BLaER1 treated with 17β-estradiol and CSF1 and Interleukin-3, amounts not matched to agents 10 nM and 100 nM (cell line): ENCODE measurements around the gene MRI1.

Experiments used
- H3K27ac ChIP-seq, 11 experiments: shearing (Covaris generic); formaldehyde crosslinking; 2 replicates each; pipeline ENCODE4 v1.8.1; 2022
- H3K27me3 ChIP-seq, 11 experiments: shearing (Covaris generic); formaldehyde crosslinking; 2 replicates each; pipeline ENCODE4 v1.8.1; 2022
- H3K36me3 ChIP-seq, 11 experiments: shearing (Covaris generic); formaldehyde crosslinking; 2 replicates each; pipeline ENCODE4 v1.8.1; 2022
- H3K4me1 ChIP-seq, 10 experiments: shearing (Covaris generic); formaldehyde crosslinking; 2 replicates each; pipeline ENCODE4 v1.8.1; 2022
- H3K4me2 ChIP-seq, 11 experiments: shearing (Covaris generic); formaldehyde crosslinking; 2 replicates each; pipeline ENCODE4 v1.8.1; 2022
- H3K4me3 ChIP-seq, 10 experiments: shearing (Covaris generic); formaldehyde crosslinking; 2 replicates each; pipeline ENCODE4 v1.8.1; 2022
- H3K9ac ChIP-seq, 11 experiments: shearing (Covaris generic); formaldehyde crosslinking; 2 replicates each; pipeline ENCODE4 v1.8.1; 2022
- H3K9me3 ChIP-seq, 11 experiments: shearing (Covaris generic); formaldehyde crosslinking; replicated peaks in 1 of 11; 2 replicates each; pipeline ENCODE4 v1.8.1; 2022
- H4K20me1 ChIP-seq, 11 experiments: shearing (Covaris generic); formaldehyde crosslinking; 2 replicates each; pipeline ENCODE4 v1.8.1; 2022
- Cebpa-rat ChIP-seq, 11 experiments: shearing (Covaris generic); IDR thresholded peaks; 2 replicates each; pipeline ENCODE4 v1.8.1; 2022

The MRI1 gene

DNA sequence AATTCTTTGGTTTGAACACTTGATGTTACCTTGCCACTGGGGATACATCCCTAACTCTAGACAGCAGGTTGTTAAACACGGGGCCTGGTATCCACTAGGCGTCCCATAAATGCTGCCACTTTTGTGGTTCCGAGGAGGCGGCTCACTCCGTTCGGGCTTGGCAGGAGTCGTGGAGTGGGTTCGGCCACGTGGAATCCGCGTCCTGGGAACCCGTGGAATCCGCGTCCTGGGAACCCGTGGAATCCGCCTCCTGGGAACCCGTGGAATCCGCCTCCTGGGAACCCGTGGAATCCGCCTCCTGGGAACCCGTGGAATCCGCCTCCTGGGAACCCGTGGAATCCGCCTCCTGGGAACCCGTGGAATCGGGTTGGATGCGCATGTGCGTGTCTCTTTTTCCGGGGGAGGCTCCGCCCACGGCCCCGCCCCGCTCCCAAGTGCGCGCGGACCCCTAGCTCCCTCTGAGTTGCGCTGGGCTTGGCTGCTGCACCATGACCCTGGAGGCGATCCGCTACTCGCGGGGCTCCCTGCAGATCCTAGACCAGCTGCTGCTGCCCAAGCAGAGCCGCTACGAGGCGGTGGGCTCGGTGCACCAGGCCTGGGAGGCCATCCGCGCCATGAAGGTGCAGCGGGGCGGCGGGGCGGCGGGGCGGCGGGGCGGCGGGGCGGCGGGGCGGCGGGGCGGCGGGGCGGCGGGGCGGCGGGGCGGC is at the start of gene MRI1:
Gene MRI1 (plus strand): TSS at position 422 of the 707 bp plus-strand sequence. CDS start 67 bp downstream, at position 489.
- H3K4me1 ChIP-seq = peaks cover 11 to 24% (median 17%) of the 10 kb centered on the region in 10 experiments; a peak in 19 of 20 replicates
- no peaks in the 10 kb centered on the region for H3K27me3 ChIP-seq
- H3K9me3 ChIP-seq = no peaks in the 10 kb centered on the region
- H3K9ac ChIP-seq = peak within 1 kb of the TSS; percentile 68 to 83 (median 79)
- TF ChIP-seq Cebpa-rat (IDR thresholded peaks at IDR 0.05) = no peak
- H3K4me3 ChIP-seq = peak within 1 kb of the TSS; percentile 66 to 84 (median 76)
- peaks cover 0 to 25% (median 12%) of the 10 kb centered on the region in 11 experiments; a peak in 9 of 22 replicates for H4K20me1 ChIP-seq
- peaks cover 49 to 61% (median 53%) of the 10 kb centered on the region in 11 experiments for H3K36me3 ChIP-seq
- H3K4me2 ChIP-seq = peak within 1 kb of the TSS; percentile 83 to 99 (median 96)
- peak within 1 kb of the TSS in 9 of 11 experiments; percentile 41 to 69 (median 62); a peak in 18 of 22 replicates for H3K27ac ChIP-seq

- Histone ChIP-seq H3K27me3 (no peaks in the 10 kb centered on the region), H3K4me3 (no peak overlapping the region), H3K4me1 (no peaks in the 10 kb centered on the region), H3K27ac (no peak overlapping the region), H3K9me3 (peaks cover 9 to 20% (median 17%) of the 10 kb centered on the region in 11 experiments; a peak in 19 of 22 replicates), H3K36me3 (no peaks in the 10 kb centered on the region; a peak in 1 of 22 replicates), H3K9ac (no peak overlapping the region), H4K20me1 (no peaks in the 10 kb centered on the region), H3K4me2 (no peak overlapping the region)
- TF ChIP-seq Cebpa-rat (IDR thresholded peaks at IDR 0.05) = no peak
Observed at GRCh38 chr19:13717194-13717643, 47.1 kb upstream of the MRI1 start.

GRCh38 chr19:13718733-13719132 is 45.6 kb upstream of the MRI1 start:
- no peaks in the 10 kb centered on the region; a peak in 1 of 22 replicates for H3K36me3 ChIP-seq
- no peak overlapping the region for H3K4me3 ChIP-seq
- H3K9me3 ChIP-seq = peaks cover 9 to 18% (median 13%) of the 10 kb centered on the region in 11 experiments; a peak in 19 of 22 replicates
- H4K20me1 ChIP-seq = no peaks in the 10 kb centered on the region
- no peak overlapping the region for H3K9ac ChIP-seq
- TF ChIP-seq Cebpa-rat (IDR thresholded peaks at IDR 0.05) = no peak
- H3K4me2 ChIP-seq = no peak overlapping the region
- H3K27ac ChIP-seq = no peak overlapping the region
- no peaks in the 10 kb centered on the region for H3K27me3 ChIP-seq
- no peaks in the 10 kb centered on the region for H3K4me1 ChIP-seq

DNA sequence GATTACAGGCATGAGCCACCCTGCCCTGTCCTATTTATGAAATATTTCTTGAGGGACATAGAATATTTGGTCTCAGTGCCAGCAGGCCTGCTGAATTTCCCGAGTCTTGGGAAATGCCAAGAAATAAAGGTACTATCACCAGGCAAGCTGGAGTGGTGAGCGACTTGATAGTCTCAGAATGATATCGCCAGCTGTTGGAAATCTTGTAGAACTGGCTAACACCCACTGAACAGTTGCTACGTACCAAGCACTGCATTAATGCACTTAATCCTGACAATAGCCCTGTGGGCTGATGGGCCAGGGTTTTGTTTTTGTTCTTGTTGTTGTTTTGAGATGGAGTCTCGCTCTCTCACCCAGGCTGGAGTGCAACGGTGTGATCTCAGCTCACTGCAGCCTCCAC is 42.2 kb upstream of the MRI1 start:
- no peaks in the 10 kb centered on the region for H4K20me1 ChIP-seq
- no peak overlapping the region for H3K27ac ChIP-seq
- no peak for TF ChIP-seq Cebpa-rat (IDR thresholded peaks at IDR 0.05)
- no peak overlapping the region for H3K4me3 ChIP-seq
- no peak overlapping the region for H3K9ac ChIP-seq
- no peaks in the 10 kb centered on the region for H3K4me1 ChIP-seq
- no peaks in the 10 kb centered on the region for H3K36me3 ChIP-seq
- H3K9me3 ChIP-seq = no peaks in the 10 kb centered on the region
- no peak overlapping the region for H3K4me2 ChIP-seq
- H3K27me3 ChIP-seq = no peaks in the 10 kb centered on the region

- Histone ChIP-seq H3K9me3 (no peaks in the 10 kb centered on the region), H4K20me1 (no peaks in the 10 kb centered on the region), H3K4me1 (peaks cover 0 to 5% (median under 1%) of the 10 kb centered on the region in 10 experiments; a peak in 9 of 20 replicates), H3K4me3 (no peak overlapping the region), H3K27me3 (no peaks in the 10 kb centered on the region), H3K4me2 (no peak overlapping the region), H3K36me3 (no peaks in the 10 kb centered on the region), H3K9ac (no peak overlapping the region), H3K27ac (no peak overlapping the region)
- TF ChIP-seq Cebpa-rat (IDR thresholded peaks at IDR 0.05) = peak in 1 of 11 experiments; percentile 14; a peak in 1 of 22 replicates
Observed at GRCh38 chr19:13723206-13723605, 41.1 kb upstream of the MRI1 start.

DNA sequence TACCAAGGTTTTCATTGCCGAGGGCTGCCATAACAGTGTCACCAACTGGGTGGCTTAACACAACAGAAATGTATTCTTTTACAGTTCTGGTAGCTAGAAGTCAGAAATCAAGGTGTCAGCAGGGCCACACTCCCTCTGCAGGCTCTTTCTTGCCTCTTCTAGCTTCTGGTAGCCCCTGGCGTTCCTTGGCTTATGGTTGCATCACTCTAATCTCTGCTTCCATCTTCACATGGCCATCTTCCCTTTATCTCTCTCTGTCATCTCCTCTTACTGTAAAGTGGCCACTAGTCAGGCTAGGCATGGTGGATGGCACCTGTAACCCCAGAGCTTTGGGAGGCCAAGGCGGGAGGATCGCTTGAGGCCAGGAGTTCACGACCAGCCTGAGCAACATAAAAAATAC is 38.0 kb upstream of the MRI1 start:
- Histone ChIP-seq H3K4me3 (no peak overlapping the region), H3K9ac (no peak overlapping the region), H3K4me2 (no peak overlapping the region), H3K9me3 (no peaks in the 10 kb centered on the region), H3K27me3 (no peaks in the 10 kb centered on the region), H3K4me1 (peaks cover 17 to 33% (median 26%) of the 10 kb centered on the region in 10 experiments), H3K36me3 (no peaks in the 10 kb centered on the region), H4K20me1 (no peaks in the 10 kb centered on the region), H3K27ac (no peak overlapping the region)
- no peak for TF ChIP-seq Cebpa-rat (IDR thresholded peaks at IDR 0.05)

DNA sequence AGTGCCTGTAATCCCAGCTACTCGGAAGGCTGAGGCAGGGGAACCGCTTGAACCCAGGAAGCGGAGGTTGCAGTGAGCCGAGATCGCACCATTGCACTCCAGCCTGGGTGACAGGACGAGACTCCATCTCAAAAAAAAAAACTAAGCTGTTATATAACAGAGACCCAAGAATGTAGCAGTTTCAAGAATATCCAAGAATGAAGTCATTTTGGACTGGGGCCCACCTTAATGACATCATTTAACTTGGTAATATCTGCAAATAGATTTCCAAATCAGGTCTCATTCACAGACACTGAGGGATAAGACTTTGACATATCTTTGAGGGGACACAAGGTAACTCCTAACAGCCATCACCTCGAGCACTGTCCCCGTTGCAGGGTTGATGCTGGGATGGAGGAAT is 36.5 kb upstream of the MRI1 start:
- H3K4me2 ChIP-seq = peak overlapping the region in 3 of 11 experiments; percentile 4 to 97 (median 29); a peak in 2 of 22 replicates

DNA sequence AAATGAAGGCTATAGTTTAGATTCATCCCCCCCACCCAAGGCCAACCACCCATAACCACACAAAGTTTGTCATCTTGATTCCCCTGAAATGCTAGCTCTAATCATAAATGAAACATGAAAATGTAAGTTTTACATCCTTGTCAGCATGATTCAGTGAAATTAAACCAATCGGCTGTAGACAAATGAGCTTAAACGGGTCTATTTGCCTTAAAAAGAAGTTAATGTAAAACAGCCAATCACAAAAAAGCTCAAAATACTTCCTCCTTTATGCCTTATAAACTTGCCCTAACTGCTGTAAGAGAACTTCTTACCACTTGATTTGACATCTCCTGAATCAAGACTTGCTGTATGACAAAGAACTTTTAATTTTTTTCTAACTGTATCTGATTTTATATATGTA is 34.5 kb upstream of the MRI1 start:
- Histone ChIP-seq H3K9me3 (no peaks in the 10 kb centered on the region), H3K9ac (peak overlapping the region in 6 of 11 experiments; percentile 71 to 90 (median 84); a peak in 10 of 22 replicates), H4K20me1 (no peaks in the 10 kb centered on the region), H3K4me1 (peaks cover 26 to 56% (median 35%) of the 10 kb centered on the region in 10 experiments), H3K4me3 (0 out of 20 replicates have a peak overlapping the region, but pooled peaks of 1 of the 10 experiments have one; percentile 68), H3K27me3 (no peaks in the 10 kb centered on the region), H3K4me2 (peak overlapping the region in 10 of 11 experiments; percentile 7 to 99 (median 94); a peak in 19 of 22 replicates), H3K27ac (peak overlapping the region; percentile 76 to 95 (median 88); a peak in 20 of 22 replicates), H3K36me3 (peaks cover 0 to 12% (median 3%) of the 10 kb centered on the region in 11 experiments; a peak in 4 of 22 replicates)
- TF ChIP-seq Cebpa-rat (IDR thresholded peaks at IDR 0.05) = no peak

More for the DNA sequence above, 36.5 kb upstream of the MRI1 start:
- Histone ChIP-seq H3K9me3 (no peaks in the 10 kb centered on the region), H3K4me3 (no peak overlapping the region), H3K9ac (no peak overlapping the region), H3K27me3 (no peaks in the 10 kb centered on the region), H4K20me1 (no peaks in the 10 kb centered on the region), H3K36me3 (no peaks in the 10 kb centered on the region), H3K4me1 (peaks cover 26 to 44% (median 35%) of the 10 kb centered on the region in 10 experiments), H3K27ac (no peak overlapping the region)
- no peak for TF ChIP-seq Cebpa-rat (IDR thresholded peaks at IDR 0.05)

GRCh38 chr19:13731147-13731964 is 33.0 kb upstream of the MRI1 start:
- Histone ChIP-seq H3K4me2 (peak overlapping the region; percentile 88 to 99 (median 94)), H3K9me3 (no peaks in the 10 kb centered on the region), H3K27ac (peak overlapping the region; percentile 76 to 95 (median 88)), H3K9ac (peak overlapping the region; percentile 71 to 92 (median 84)), H3K27me3 (no peaks in the 10 kb centered on the region), H3K4me1 (peaks cover 26 to 56% (median 35%) of the 10 kb centered on the region in 10 experiments), H3K4me3 (peak overlapping the region; percentile 56 to 72 (median 64)), H3K36me3 (peaks cover 0 to 12% (median 3%) of the 10 kb centered on the region in 11 experiments; a peak in 4 of 22 replicates), H4K20me1 (no peaks in the 10 kb centered on the region)
- no peak; a peak in 1 of 22 replicates for TF ChIP-seq Cebpa-rat (IDR thresholded peaks at IDR 0.05)
